IMR-90 (cell line): ENCODE measurements around the gene RHCE. TPM values are rescaled to one million over a fixed set of nuclear protein-coding genes. Genes with fewer than 3 reads are reported as not detected.

Experiments used
- ATAC-seq: fragments of 200-7000 bp; cut with Tn5 transposase; 2 replicates; pipeline ENCODE4 v1.9.1; 2020; ENCODE audit warnings: low read depth, mild to moderate bottlenecking, moderate library complexity
- BruUV-seq: library from RNA; stranded (reverse); fragments of 400-500 nt; replicated peaks from 2 replicates; lab custom pipeline; 2021; lab: Mats Ljungman, UMichigan
- CTCF ChIA-PET: fragments of 300-600 bp; formaldehyde crosslinking; extraction: SDS; loops from one replicate; lab custom pipeline; 2021; ENCODE audit warnings: antibody characterized with exemption; lab: Yijun Ruan, JAX
- POLR2A ChIA-PET: fragments of 300-600 bp; sonication (Branson Sonifier 250); formaldehyde crosslinking; loops from one replicate; lab custom pipeline; 2022; ENCODE audit warnings: antibody characterized with exemption; ENCODE audit not compliant: unreplicated experiment; lab: Charles Lee
- DNase-seq: peaks from one replicate; pipeline ENCODE4 v3.0.0; 2013
- H2AFZ ChIP-seq: replicated peaks from 2 replicates; pipeline ENCODE3; 2013; ENCODE audit warnings: low read length, mild to moderate bottlenecking; ENCODE audit not compliant: poor library complexity
- H2AK5ac ChIP-seq: 2 replicates; pipeline ENCODE4 v1.6.1; 2013; ENCODE audit warnings: low read depth, low read length, inconsistent platforms
- H2AK9ac ChIP-seq: replicated peaks from 2 replicates; pipeline ENCODE3; 2013; ENCODE audit warnings: mild to moderate bottlenecking, low read depth, low read length, moderate library complexity; ENCODE audit not compliant: poor library complexity
- H2BK120ac ChIP-seq: 2 replicates; pipeline ENCODE4 v1.6.1; 2013; ENCODE audit warnings: low read depth, low read length, inconsistent platforms
- H2BK15ac ChIP-seq: 3 replicates; pipeline ENCODE4 v1.6.1; 2013; ENCODE audit warnings: low read depth, low read length, inconsistent platforms
- H2BK20ac ChIP-seq: 2 replicates; pipeline ENCODE4 v1.6.1; 2013; ENCODE audit warnings: low read depth, mild to moderate bottlenecking, inconsistent platforms, low read length, moderate library complexity
- H2BK5ac ChIP-seq: 2 replicates; pipeline ENCODE4 v1.6.1; 2013; ENCODE audit warnings: mild to moderate bottlenecking, low read depth, low read length, inconsistent platforms; ENCODE audit not compliant: poor library complexity, severe bottlenecking
- H3K14ac ChIP-seq: replicated peaks from 2 replicates; pipeline ENCODE4 v1.6.1; 2013; ENCODE audit warnings: low read depth, low read length, inconsistent platforms
- H3K18ac ChIP-seq: 2 replicates; pipeline ENCODE4 v1.6.1; 2013; ENCODE audit warnings: low read depth, low read length, control low read depth
- H3K23ac ChIP-seq: 2 replicates; pipeline ENCODE4 v1.6.1; 2013; ENCODE audit warnings: low read depth, low read length, inconsistent platforms
- H3K27ac ChIP-seq: 2 replicates; pipeline ENCODE4 v1.5.1; 2013; ENCODE audit warnings: mild to moderate bottlenecking, control low read depth, low read length; ENCODE audit not compliant: insufficient read depth
- H3K27me3 ChIP-seq: 2 replicates; pipeline ENCODE4 v1.6.1; 2013; ENCODE audit warnings: low read length; ENCODE audit not compliant: control insufficient read depth, insufficient read depth
- H3K36me3 ChIP-seq: 2 replicates; pipeline ENCODE4 v1.6.1; 2013; ENCODE audit warnings: low read length, mixed read lengths; ENCODE audit not compliant: control insufficient read depth, insufficient read depth
- H3K4ac ChIP-seq: 2 replicates; pipeline ENCODE4 v1.6.1; 2013; ENCODE audit warnings: low read depth, low read length, inconsistent platforms
- H3K4me1 ChIP-seq: 2 replicates; pipeline ENCODE4 v1.6.1; 2013; ENCODE audit warnings: low read length, mixed read lengths; ENCODE audit not compliant: control insufficient read depth, insufficient read depth
- H3K4me2 ChIP-seq: 2 replicates; pipeline ENCODE4 v1.6.1; 2013; ENCODE audit warnings: low read depth, mild to moderate bottlenecking, control low read depth, low read length, moderate library complexity
- H3K4me3 ChIP-seq: 2 replicates; pipeline ENCODE4 v1.5.1; 2013; ENCODE audit warnings: low read depth, mild to moderate bottlenecking, control low read depth, low read length, moderate library complexity; ENCODE audit not compliant: insufficient read depth
- H3K56ac ChIP-seq: 2 replicates; pipeline ENCODE4 v1.6.1; 2013; ENCODE audit warnings: low read length, inconsistent platforms; ENCODE audit not compliant: insufficient read depth; ENCODE audit errors: extremely low read depth
- H3K79me1 ChIP-seq, 2 experiments: 2 replicates each; pipeline ENCODE4 v1.6.1; 2013; ENCODE audit warnings: low read length in 2 of 2, inconsistent platforms in 1 of 2, low read depth in 1 of 2
- H3K9ac ChIP-seq: 2 replicates; pipeline ENCODE4 v1.6.1; 2013; ENCODE audit warnings: low read depth, low read length, control low read depth
- H3K9me1 ChIP-seq: 2 replicates; pipeline ENCODE4 v1.6.1; 2013; ENCODE audit warnings: low read length, inconsistent platforms; ENCODE audit not compliant: insufficient read depth
- H3K9me3 ChIP-seq: 2 replicates; pipeline ENCODE4 v1.6.1; 2013; ENCODE audit warnings: low read length; ENCODE audit not compliant: control insufficient read depth, insufficient read depth
- H4K20me1 ChIP-seq: 2 replicates; pipeline ENCODE4 v1.6.1; 2013; ENCODE audit warnings: low read length, inconsistent platforms; ENCODE audit not compliant: insufficient read depth
- H4K5ac ChIP-seq: 2 replicates; pipeline ENCODE4 v1.6.1; 2013; ENCODE audit warnings: mild to moderate bottlenecking, low read depth, low read length, control low read depth
- H4K8ac ChIP-seq, 2 experiments: 2 replicates each; pipeline ENCODE4 v1.6.1; 2013; ENCODE audit warnings: low read depth in 2 of 2, low read length in 2 of 2, control low read depth in 1 of 2, inconsistent platforms in 1 of 2
- H4K91ac ChIP-seq: 2 replicates; pipeline ENCODE4 v1.6.1; 2013; ENCODE audit warnings: low read depth, low read length, inconsistent platforms; ENCODE audit not compliant: insufficient read depth
- BHLHE40 ChIP-seq: fragments of 150-350 bp; IDR thresholded peaks from 2 replicates; pipeline ENCODE4 v1.6.1; 2016; ENCODE audit warnings: mild to moderate bottlenecking, low read depth, low read length
- FOS ChIP-seq: fragments of 150-350 bp; IDR thresholded peaks from 2 replicates; pipeline ENCODE4 v1.6.1; 2016; ENCODE audit warnings: low read depth, low read length
- MAZ ChIP-seq: IDR thresholded peaks from 2 replicates; pipeline ENCODE4 v1.6.1; 2012; ENCODE audit warnings: low read depth, mild to moderate bottlenecking, low read length, improper control_type of control experiment, moderate library complexity, borderline replicate concordance
- NFE2L2 ChIP-seq: fragments of 150-350 bp; IDR thresholded peaks from 2 replicates; pipeline ENCODE4 v1.6.1; 2016; ENCODE audit warnings: low read depth, mild to moderate bottlenecking, low read length
- POLR2A ChIP-seq: IDR thresholded peaks from 2 replicates; pipeline ENCODE4 v1.6.1; 2012; ENCODE audit warnings: mild to moderate bottlenecking, low read depth, low read length
- RCOR1 ChIP-seq: IDR thresholded peaks from 2 replicates; pipeline ENCODE4 v1.6.1; 2012; ENCODE audit warnings: mild to moderate bottlenecking, low read length, improper control_type of control experiment; ENCODE audit not compliant: insufficient replicate concordance
- RFX5 ChIP-seq: IDR thresholded peaks from 2 replicates; pipeline ENCODE4 v1.8.0; 2012; ENCODE audit warnings: low read depth, mild to moderate bottlenecking, low read length, moderate library complexity
- USF2 ChIP-seq: fragments of 150-350 bp; IDR thresholded peaks from 2 replicates; pipeline ENCODE4 v1.6.1; 2017; ENCODE audit warnings: mild to moderate bottlenecking, antibody characterized with exemption, low read length, low read depth
- WGBS, 2 experiments: methylation state at CpG; one replicate each; pipeline versions ENCODE4 v1.1.5 to v1.1.7; 2013; ENCODE audit warnings: missing lambda C conversion rate in 2 of 2; ENCODE audit not compliant: insufficient read length in 1 of 2; ENCODE audit errors: extremely low coverage in 2 of 2; 5-methylcytosine and 5-hydroxymethylcytosine counted together
- dilution Hi-C: fragments of 300-500 bp; cut with HindIII; formaldehyde crosslinking; loops from one replicate; pipeline ENCODE4 v1.14.3; 2018; ENCODE audit warnings: low sequenced_read_pairs; ENCODE audit not compliant: unreplicated experiment
- in situ Hi-C: fragments of 300-500 bp; cut with MboI; formaldehyde crosslinking; loops from 3 replicates; pipeline ENCODE4 v1.14.3; 2019; ENCODE audit warnings: low sequenced_read_pairs, inconsistent platforms, mixed read lengths
- intact Hi-C: fragments of 100-400 bp; cut with micrococcal nuclease; formaldehyde crosslinking; loops from 2 replicates; pipeline ENCODE4 v1.10.0; 2022
- polyA plus RNA-seq, 3 experiments: library from polyadenylated mRNA; depleted of rRNA; stranded (reverse); fragments of >200 nt; gene quantifications; 2 replicates each; pipeline ENCODE4 v1.2.3, GENCODE V29; 2012; ENCODE audit warnings: low replicate concordance in 1 of 3
- total RNA-seq: library from RNA; depleted of rRNA; stranded (reverse); fragments of >200 nt; gene quantifications from 2 replicates; pipeline ENCODE4 v1.2.3, GENCODE V29; 2012

RHCE gene
- total and polyA plus RNA-seq, 2 of the 4 experiments (the other 2 are of a cell fraction): 0.54 to 0.62 TPM

- no peak overlapping the region for H3K14ac ChIP-seq
- H2BK20ac ChIP-seq: no peak overlapping the region
- no peak overlapping the region for H3K27ac ChIP-seq
- no peak overlapping the region for H3K23ac ChIP-seq
- BruUV-seq: no TSS peak
- H3K9me1 ChIP-seq: 0 out of 2 replicates have a peak, but pooled peaks cover 3% of the 10 kb centered on the region
- intact Hi-C loops: loop anchor here (5.0 kb wide), 1 partner anchor 96 kb away; the partner anchor contains the start of gene RSRP1
- H4K91ac ChIP-seq: no peak overlapping the region
- in situ Hi-C loops: no loop called here
- no peaks in the 10 kb centered on the region for H3K27me3 ChIP-seq
- H3K9ac ChIP-seq: no peak overlapping the region
- no peak overlapping the region for H2AK5ac ChIP-seq
- no peak overlapping the region for H3K4ac ChIP-seq
- H3K4me2 ChIP-seq: no peak overlapping the region
- dilution Hi-C loops: no loop called here
- H4K5ac ChIP-seq: no peak overlapping the region
- TF ChIP-seq RCOR1: no peak
- no peak for TF ChIP-seq MAZ
- TF ChIP-seq NFE2L2: no peak
- no peak for TF ChIP-seq BHLHE40
- TF ChIP-seq RFX5: no peak
- no peak for TF ChIP-seq USF2
- TF ChIP-seq POLR2A: no peak
- no peak for TF ChIP-seq FOS
- H3K18ac ChIP-seq: no peak overlapping the region
- DNase-seq: no peak
- peaks cover 11% of the 10 kb centered on the region for H3K36me3 ChIP-seq
- H4K8ac ChIP-seq: no peak overlapping the region
- WGBS, 2 experiments: no CpG with 5 or more reads among the region's 1 CpG
- no peak for ATAC-seq
- peaks cover 23% of the 10 kb centered on the region; the same call in 1 of the 2 replicates for H4K20me1 ChIP-seq
- CTCF ChIA-PET: interaction anchor here (1.3 kb wide), 1 partner anchor 10 kb away, joined by 4 read pairs; no protein-coding TSS in a partner anchor
- H2AK9ac ChIP-seq: no peak overlapping the region
- H3K79me1 ChIP-seq: peaks cover 20 to 37% of the 10 kb centered on the region in 2 experiments
- POLR2A ChIA-PET: no interaction called here
- H3K4me1 ChIP-seq: peaks cover 4% of the 10 kb centered on the region
- H3K56ac ChIP-seq: no peak overlapping the region
- no peak overlapping the region for H2BK15ac ChIP-seq
- H2BK5ac ChIP-seq: no peak overlapping the region
- no peak overlapping the region for H2AFZ ChIP-seq
- H3K9me3 ChIP-seq: no peaks in the 10 kb centered on the region
- H3K4me3 ChIP-seq: no peak overlapping the region
- no peak overlapping the region for H2BK120ac ChIP-seq
These were observed 77.8 kb downstream of the RHCE start for GRCh38 chr1:25342846-25343245.
